K562 (cell line): ENCODE results near the gene UPP1. TPM values are rescaled to one million over a fixed set of nuclear protein-coding genes. Genes with fewer than 3 reads are reported as not detected.

Experiments
- ARNT ChIP-seq, 2 experiments: fragments of 450-650 bp; IDR thresholded peaks; 2 replicates each; pipeline ENCODE4 v1.6.1; 2016; ENCODE audit warnings: mild to moderate bottlenecking in 1 of 2
- ASH1L ChIP-seq: fragments of 450-650 bp; IDR thresholded peaks from 2 replicates; pipeline ENCODE4 v1.6.1; 2018; ENCODE audit warnings: borderline replicate concordance, mild to moderate bottlenecking, low read depth; ENCODE audit not compliant: partially characterized antibody
- C11orf30 ChIP-seq: fragments of 450-650 bp; IDR thresholded peaks from 2 replicates; pipeline ENCODE4 v1.6.1; 2016; ENCODE audit warnings: low read depth, mild to moderate bottlenecking
- GATAD2B ChIP-seq: fragments of 450-650 bp; IDR thresholded peaks from 2 replicates; pipeline ENCODE4 v1.6.1; 2017; ENCODE audit warnings: mild to moderate bottlenecking, borderline replicate concordance
- ILK ChIP-seq: fragments of 450-650 bp; IDR thresholded peaks from 2 replicates; pipeline ENCODE4 v1.6.1; 2016; ENCODE audit warnings: missing genetic modification characterization, low read depth, mild to moderate bottlenecking, missing compliant biosample characterization, moderate library complexity, borderline replicate concordance
- MTA2 ChIP-seq: fragments of 450-650 bp; IDR thresholded peaks from 2 replicates; pipeline ENCODE4 v1.6.1; 2016; ENCODE audit warnings: low read depth
- OTX1 ChIP-seq: fragments of 450-650 bp; formaldehyde crosslinking; IDR thresholded peaks from 2 replicates; pipeline ENCODE4 v1.4.0; 2022; ENCODE audit warnings: mild to moderate bottlenecking
- POLR2A ChIP-seq: fragments of 450-650 bp; conservative IDR thresholded peaks from 2 replicates; pipeline ENCODE4 v1.6.1; 2016
- RUNX1 ChIP-seq: sonication (generic); IDR thresholded peaks from 2 replicates; pipeline ENCODE4 v1.6.1; 2016; ENCODE audit warnings: antibody characterized with exemption, low read depth
- SMAD4 ChIP-seq: fragments of 250-450 bp; sonication (Bioruptor Pico); conservative IDR thresholded peaks from 2 replicates; pipeline ENCODE4 v1.8.0; 2021; ENCODE audit warnings: inconsistent platforms, mild to moderate bottlenecking, moderate library complexity
- TAF15 ChIP-seq: fragments of 200-400 bp; formaldehyde crosslinking; IDR thresholded peaks from 2 replicates; pipeline ENCODE4 v1.6.1; 2017; ENCODE audit warnings: mild to moderate bottlenecking, low read depth, low read length, moderate library complexity
- TRIM24 ChIP-seq, 2 experiments: fragments of 450-650 bp; IDR thresholded peaks; 2 replicates each; pipeline ENCODE4 v1.6.1; 2016
- ZBTB17 ChIP-seq: fragments of 450-650 bp; formaldehyde crosslinking; IDR thresholded peaks from 2 replicates; pipeline ENCODE4 v1.4.0; 2020; ENCODE audit warnings: mild to moderate bottlenecking
- ZFPM2 ChIP-seq: fragments of 250-450 bp; sonication (Bioruptor Pico); IDR thresholded peaks from 2 replicates; pipeline ENCODE4 v1.5.1; 2022; ENCODE audit warnings: mild to moderate bottlenecking
- ZNF175 ChIP-seq: fragments of 200-800 bp; sonication (Bioruptor generic); IDR thresholded peaks from 2 replicates; pipeline ENCODE4 v1.6.1; 2016; ENCODE audit warnings: low read depth, mild to moderate bottlenecking, missing genetic modification characterization, missing compliant biosample characterization
- ZNF431 ChIP-seq: sonication (generic); formaldehyde crosslinking; IDR thresholded peaks from 2 replicates; pipeline ENCODE4 v1.8.0; 2022; ENCODE audit warnings: mild to moderate bottlenecking, missing genetic modification reagents
- polyA plus RNA-seq, 8 experiments: library from polyadenylated mRNA; depleted of rRNA in 4 of 8; stranded (reverse) in 5 of 8; unstranded in 3 of 8; fragments of >200 nt; fragmentation: Nextera tagmentation in 2 of 8; fragmentation: Illumina TruSeq in 1 of 8; extraction: Ambion mirVana in 2 of 8; extraction: Trizol in 1 of 8; gene quantifications; 2 replicates each; pipeline versions ENCODE4 v1.2.1 to v1.2.3, GENCODE V29; 2011 to 2014; ENCODE audit warnings: inconsistent platforms in 1 of 8, missing spikeins in 1 of 8
- total RNA-seq, 7 experiments: library from RNA; depleted of rRNA in 6 of 7; stranded (reverse); fragments of >200 nt in 6 of 7; fragmentation: Illumina TruSeq in 2 of 7; extraction: Trizol in 2 of 7; gene quantifications; 2 replicates each; pipeline versions ENCODE4 v1.2.1 to v1.2.3, GENCODE V29; 2011 to 2021; ENCODE audit warnings: low replicate concordance in 1 of 7
- TF ChIP-seq, protein P1 (sequence below): sonication (generic); formaldehyde crosslinking; IDR thresholded peaks from 2 replicates; pipeline ENCODE4 v1.8.1; 2023; ENCODE audit warnings: missing genetic modification reagents, mild to moderate bottlenecking, borderline replicate concordance
- TF ChIP-seq, protein P2 (sequence below): fragments of 450-650 bp; conservative IDR thresholded peaks from 2 replicates; pipeline ENCODE4 v1.6.1; 2016; ENCODE audit warnings: missing genetic modification characterization, low read depth, mild to moderate bottlenecking, missing compliant biosample characterization, moderate library complexity
- TF ChIP-seq, protein P3 (sequence below): IDR thresholded peaks from 2 replicates; pipeline ENCODE4 v1.6.1; 2014; ENCODE audit warnings: antibody characterized with exemption
- TF ChIP-seq, protein P4 (sequence below), 2 experiments: IDR thresholded peaks in 1 of 2; conservative IDR thresholded peaks in 1 of 2; 2 replicates each; pipeline ENCODE4 v1.6.1; 2016; ENCODE audit warnings: low read depth in 2 of 2, mild to moderate bottlenecking in 1 of 2, missing compliant biosample characterization in 1 of 2, missing genetic modification characterization in 1 of 2, moderate library complexity in 1 of 2

UPP1 gene
- total and polyA plus RNA-seq, 9 of the 15 experiments (the other 6 are each of a cell fraction or from before 2014, with no cell fraction given), result 0.38 to 2.4 (median 0.61) TPM

DNA sequence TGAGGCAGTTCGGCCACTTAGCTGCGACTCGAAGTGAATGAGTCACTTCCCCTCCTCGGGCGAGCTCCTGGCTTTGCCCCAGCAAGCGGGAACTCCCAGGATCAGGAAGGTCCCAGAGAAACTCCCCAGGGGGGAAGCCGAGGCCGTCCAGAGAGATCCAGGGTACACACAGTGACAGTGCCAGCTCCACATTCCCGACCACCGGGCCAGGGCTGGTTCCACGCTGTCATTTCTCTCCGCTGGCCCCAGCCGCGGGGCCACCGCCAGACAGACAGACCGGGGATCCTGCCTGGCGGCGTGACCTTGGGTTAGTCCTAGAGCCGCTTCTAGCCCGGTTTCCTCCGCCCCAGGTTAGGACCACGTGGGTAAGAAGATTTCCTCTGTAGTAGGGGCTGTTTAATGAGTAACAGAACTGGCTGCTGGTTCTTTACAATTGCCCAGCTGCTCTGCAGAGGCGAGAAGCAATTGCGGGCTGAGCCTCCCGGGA, 463 bp upstream of the UPP1 start (continued):
- TF ChIP-seq TAF15 (no peak), ZFPM2 (no peak), ARNT (IDR thresholded peaks at IDR 0.05) (no peak), GATAD2B (no peak), RUNX1 (no peak), C11orf30 (no peak), OTX1 (CRISPR knock-in tag) (no peak), ILK (tag) (no peak), ZNF175 (0 out of 2 replicates have a peak, but pooled peaks have one; percentile 27), ASH1L (no peak), ZBTB17 (CRISPR knock-in tag) (no peak), MTA2 (no peak), POLR2A (peak; percentile 74), SMAD4 (CRISPR knock-in tag) (peak; percentile 77), ZNF431 (no peak), TRIM24 (IDR thresholded peaks at IDR 0.05) (peak in 1 of 2 experiments; percentile 3; a peak in 1 of 4 replicates)
- TF ChIP-seq, protein P1, sequence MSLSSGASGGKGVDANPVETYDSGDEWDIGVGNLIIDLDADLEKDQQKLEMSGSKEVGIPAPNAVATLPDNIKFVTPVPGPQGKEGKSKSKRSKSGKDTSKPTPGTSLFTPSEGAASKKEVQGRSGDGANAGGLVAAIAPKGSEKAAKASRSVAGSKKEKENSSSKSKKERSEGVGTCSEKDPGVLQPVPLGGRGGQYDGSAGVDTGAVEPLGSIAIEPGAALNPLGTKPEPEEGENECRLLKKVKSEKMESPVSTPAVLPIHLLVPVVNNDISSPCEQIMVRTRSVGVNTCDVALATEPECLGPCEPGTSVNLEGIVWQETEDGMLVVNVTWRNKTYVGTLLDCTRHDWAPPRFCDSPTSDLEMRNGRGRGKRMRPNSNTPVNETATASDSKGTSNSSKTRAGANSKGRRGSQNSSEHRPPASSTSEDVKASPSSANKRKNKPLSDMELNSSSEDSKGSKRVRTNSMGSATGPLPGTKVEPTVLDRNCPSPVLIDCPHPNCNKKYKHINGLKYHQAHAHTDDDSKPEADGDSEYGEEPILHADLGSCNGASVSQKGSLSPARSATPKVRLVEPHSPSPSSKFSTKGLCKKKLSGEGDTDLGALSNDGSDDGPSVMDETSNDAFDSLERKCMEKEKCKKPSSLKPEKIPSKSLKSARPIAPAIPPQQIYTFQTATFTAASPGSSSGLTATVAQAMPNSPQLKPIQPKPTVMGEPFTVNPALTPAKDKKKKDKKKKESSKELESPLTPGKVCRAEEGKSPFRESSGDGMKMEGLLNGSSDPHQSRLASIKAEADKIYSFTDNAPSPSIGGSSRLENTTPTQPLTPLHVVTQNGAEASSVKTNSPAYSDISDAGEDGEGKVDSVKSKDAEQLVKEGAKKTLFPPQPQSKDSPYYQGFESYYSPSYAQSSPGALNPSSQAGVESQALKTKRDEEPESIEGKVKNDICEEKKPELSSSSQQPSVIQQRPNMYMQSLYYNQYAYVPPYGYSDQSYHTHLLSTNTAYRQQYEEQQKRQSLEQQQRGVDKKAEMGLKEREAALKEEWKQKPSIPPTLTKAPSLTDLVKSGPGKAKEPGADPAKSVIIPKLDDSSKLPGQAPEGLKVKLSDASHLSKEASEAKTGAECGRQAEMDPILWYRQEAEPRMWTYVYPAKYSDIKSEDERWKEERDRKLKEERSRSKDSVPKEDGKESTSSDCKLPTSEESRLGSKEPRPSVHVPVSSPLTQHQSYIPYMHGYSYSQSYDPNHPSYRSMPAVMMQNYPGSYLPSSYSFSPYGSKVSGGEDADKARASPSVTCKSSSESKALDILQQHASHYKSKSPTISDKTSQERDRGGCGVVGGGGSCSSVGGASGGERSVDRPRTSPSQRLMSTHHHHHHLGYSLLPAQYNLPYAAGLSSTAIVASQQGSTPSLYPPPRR (CRISPR knock-in tag), result no peak
- TF ChIP-seq, protein P2, sequence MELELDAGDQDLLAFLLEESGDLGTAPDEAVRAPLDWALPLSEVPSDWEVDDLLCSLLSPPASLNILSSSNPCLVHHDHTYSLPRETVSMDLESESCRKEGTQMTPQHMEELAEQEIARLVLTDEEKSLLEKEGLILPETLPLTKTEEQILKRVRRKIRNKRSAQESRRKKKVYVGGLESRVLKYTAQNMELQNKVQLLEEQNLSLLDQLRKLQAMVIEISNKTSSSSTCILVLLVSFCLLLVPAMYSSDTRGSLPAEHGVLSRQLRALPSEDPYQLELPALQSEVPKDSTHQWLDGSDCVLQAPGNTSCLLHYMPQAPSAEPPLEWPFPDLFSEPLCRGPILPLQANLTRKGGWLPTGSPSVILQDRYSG (tag), result no peak
- TF ChIP-seq, protein P3, sequence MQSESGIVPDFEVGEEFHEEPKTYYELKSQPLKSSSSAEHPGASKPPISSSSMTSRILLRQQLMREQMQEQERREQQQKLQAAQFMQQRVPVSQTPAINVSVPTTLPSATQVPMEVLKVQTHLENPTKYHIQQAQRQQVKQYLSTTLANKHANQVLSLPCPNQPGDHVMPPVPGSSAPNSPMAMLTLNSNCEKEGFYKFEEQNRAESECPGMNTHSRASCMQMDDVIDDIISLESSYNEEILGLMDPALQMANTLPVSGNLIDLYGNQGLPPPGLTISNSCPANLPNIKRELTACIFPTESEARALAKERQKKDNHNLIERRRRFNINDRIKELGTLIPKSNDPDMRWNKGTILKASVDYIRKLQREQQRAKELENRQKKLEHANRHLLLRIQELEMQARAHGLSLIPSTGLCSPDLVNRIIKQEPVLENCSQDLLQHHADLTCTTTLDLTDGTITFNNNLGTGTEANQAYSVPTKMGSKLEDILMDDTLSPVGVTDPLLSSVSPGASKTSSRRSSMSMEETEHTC, result no peak
- TF ChIP-seq, protein P4, sequence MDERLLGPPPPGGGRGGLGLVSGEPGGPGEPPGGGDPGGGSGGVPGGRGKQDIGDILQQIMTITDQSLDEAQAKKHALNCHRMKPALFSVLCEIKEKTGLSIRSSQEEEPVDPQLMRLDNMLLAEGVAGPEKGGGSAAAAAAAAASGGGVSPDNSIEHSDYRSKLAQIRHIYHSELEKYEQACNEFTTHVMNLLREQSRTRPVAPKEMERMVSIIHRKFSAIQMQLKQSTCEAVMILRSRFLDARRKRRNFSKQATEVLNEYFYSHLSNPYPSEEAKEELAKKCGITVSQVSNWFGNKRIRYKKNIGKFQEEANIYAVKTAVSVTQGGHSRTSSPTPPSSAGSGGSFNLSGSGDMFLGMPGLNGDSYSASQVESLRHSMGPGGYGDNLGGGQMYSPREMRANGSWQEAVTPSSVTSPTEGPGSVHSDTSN (CRISPR knock-in tag; IDR thresholded peaks at IDR 0.05; ENCODE audit: low read depth), result no peak
- TF ChIP-seq, protein P4 (tag; conservative IDR thresholded peaks at IDR 0.05; ENCODE audit: low read depth), result no peak
